Panc1 (cell line): ENCODE results near the gene NR2F6.

Experiments used
- SIN3A ChIP-seq: IDR thresholded peaks from 2 replicates; pipeline ENCODE4 v1.6.1; 2012; ENCODE audit warnings: low read depth, mild to moderate bottlenecking, low read length, moderate library complexity, borderline replicate concordance; ENCODE audit not compliant: insufficient read depth
- TCF7L2 ChIP-seq: IDR thresholded peaks from 2 replicates; pipeline ENCODE4 v1.6.1; 2011; ENCODE audit warnings: mild to moderate bottlenecking, low read depth, low read length, inconsistent platforms
- TF ChIP-seq, protein P1 (sequence below): fragments of 450-650 bp; IDR thresholded peaks from 2 replicates; pipeline ENCODE4 v1.5.1; 2017; ENCODE audit warnings: mild to moderate bottlenecking

DNA sequence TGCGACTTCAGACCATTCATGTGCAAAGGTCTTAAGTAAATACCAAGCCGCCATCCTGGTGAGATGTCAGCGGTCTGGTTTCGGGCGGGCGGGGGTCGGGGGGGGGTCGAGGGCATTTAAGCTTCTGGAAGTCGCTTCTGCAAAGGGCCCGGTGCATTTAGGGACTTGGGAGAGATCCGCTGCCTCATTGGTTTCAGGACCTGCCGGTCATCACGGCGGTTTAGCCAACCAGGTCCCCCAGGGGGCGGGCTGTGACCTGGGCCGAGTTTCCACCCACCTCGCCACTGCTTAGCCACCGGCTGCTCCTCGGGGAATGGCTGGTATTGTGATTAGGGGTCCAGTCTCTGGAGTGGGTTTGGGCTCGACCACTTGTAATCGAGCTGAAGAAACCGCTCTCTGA is 43.8 kb upstream of the NR2F6 start:
- TF ChIP-seq, protein P1, sequence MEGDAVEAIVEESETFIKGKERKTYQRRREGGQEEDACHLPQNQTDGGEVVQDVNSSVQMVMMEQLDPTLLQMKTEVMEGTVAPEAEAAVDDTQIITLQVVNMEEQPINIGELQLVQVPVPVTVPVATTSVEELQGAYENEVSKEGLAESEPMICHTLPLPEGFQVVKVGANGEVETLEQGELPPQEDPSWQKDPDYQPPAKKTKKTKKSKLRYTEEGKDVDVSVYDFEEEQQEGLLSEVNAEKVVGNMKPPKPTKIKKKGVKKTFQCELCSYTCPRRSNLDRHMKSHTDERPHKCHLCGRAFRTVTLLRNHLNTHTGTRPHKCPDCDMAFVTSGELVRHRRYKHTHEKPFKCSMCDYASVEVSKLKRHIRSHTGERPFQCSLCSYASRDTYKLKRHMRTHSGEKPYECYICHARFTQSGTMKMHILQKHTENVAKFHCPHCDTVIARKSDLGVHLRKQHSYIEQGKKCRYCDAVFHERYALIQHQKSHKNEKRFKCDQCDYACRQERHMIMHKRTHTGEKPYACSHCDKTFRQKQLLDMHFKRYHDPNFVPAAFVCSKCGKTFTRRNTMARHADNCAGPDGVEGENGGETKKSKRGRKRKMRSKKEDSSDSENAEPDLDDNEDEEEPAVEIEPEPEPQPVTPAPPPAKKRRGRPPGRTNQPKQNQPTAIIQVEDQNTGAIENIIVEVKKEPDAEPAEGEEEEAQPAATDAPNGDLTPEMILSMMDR = no peak
- no peak for TF ChIP-seq TCF7L2
- TF ChIP-seq SIN3A = no peak
